GM18499 (cell line): ENCODE results near the gene TSSK6.

ENCODE experiments used
- ATAC-seq: cut with Tn5 transposase; IDR thresholded peaks from one replicate; pipeline ENCODE4 v1.9.1; 2021; ENCODE audit warnings: moderate number of reproducible peaks; ENCODE audit not compliant: insufficient read depth, unreplicated experiment

Gene TSSK6

GRCh38 chr19:19531951-19532805, 16.8 kb upstream of the TSSK6 start:
- no peak for ATAC-seq

- ATAC-seq = no peak
Measured at GRCh38 chr19:19530889-19531288, 15.5 kb upstream of the TSSK6 start.

GRCh38 chr19:19530423-19530804, 15.1 kb upstream of the TSSK6 start:
- ATAC-seq = no peak

GRCh38 chr19:19529783-19530422, 14.6 kb upstream of the TSSK6 start:
- ATAC-seq = no peak

- no peak for ATAC-seq
Measured at GRCh38 chr19:19528721-19529490, 13.6 kb upstream of the TSSK6 start, which contains the start of gene YJEFN3. YJEFN3 (plus strand) TSS chr19:19528911; CDS start chr19:19528933, 22 bp downstream.

- no peak for ATAC-seq
Measured at GRCh38 chr19:19527674-19528625, 12.6 kb upstream of the TSSK6 start.

GRCh38 chr19:19527371-19527656, 12.0 kb upstream of the TSSK6 start:
- no peak for ATAC-seq

GRCh38 chr19:19526581-19527370, 11.4 kb upstream of the TSSK6 start:
- no peak for ATAC-seq

GRCh38 chr19:19525611-19526380, 10.4 kb upstream of the TSSK6 start:
- ATAC-seq = no peak

- no peak for ATAC-seq
Measured at GRCh38 chr19:19524053-19524452, 8.7 kb upstream of the TSSK6 start.

GRCh38 chr19:19523177-19523576, 7.8 kb upstream of the TSSK6 start:
- ATAC-seq = no peak

GRCh38 chr19:19520989-19521388, 5.6 kb upstream of the TSSK6 start:
- ATAC-seq = no peak

- ATAC-seq = no peak
Measured at GRCh38 chr19:19517235-19517619, 1.9 kb upstream of the TSSK6 start.

- peak; percentile 84 for ATAC-seq
Measured at GRCh38 chr19:19515642-19516519, 533 bp upstream of the TSSK6 start, which contains the start of gene NDUFA13. NDUFA13 (plus strand) TSS chr19:19516225; CDS start chr19:19516239, 14 bp downstream.

- no peak for ATAC-seq
Measured at GRCh38 chr19:19514215-19514657, 1.1 kb downstream of the TSSK6 start.

- no peak for ATAC-seq
Measured at GRCh38 chr19:19513682-19514081, 1.7 kb downstream of the TSSK6 start.

GRCh38 chr19:19510432-19510831, 4.9 kb downstream of the TSSK6 start:
- no peak for ATAC-seq
